GM23338 (cell line): ENCODE results near the gene SARS1.

Source experiments
- CTCF ChIP-seq, 2 experiments: fragments of 200-600 bp in 1 of 2; sonication (generic) in 1 of 2; conservative IDR thresholded peaks; 2 replicates each; pipeline versions ENCODE4 v1.5.1 to v1.6.1; 2016 to 2017; ENCODE audit warnings: antibody characterized with exemption in 2 of 2, low read depth in 2 of 2, mild to moderate bottlenecking in 2 of 2, moderate library complexity in 1 of 2
- POLR2AphosphoS5 ChIP-seq: IDR thresholded peaks from 2 replicates; pipeline ENCODE4 v1.6.1; 2016; ENCODE audit warnings: antibody characterized with exemption, low read depth
- REST ChIP-seq: IDR thresholded peaks from one replicate; pipeline ENCODE4 v1.6.1; 2018; ENCODE audit warnings: antibody characterized with exemption; ENCODE audit not compliant: unreplicated experiment

GRCh38 chr1:109192433-109192832, 21.3 kb upstream of the SARS1 start:
- TF ChIP-seq CTCF (conservative IDR thresholded peaks at IDR 0.05; ENCODE audit: low read depth in 2 of 2) (no peak), REST (no peak), POLR2AphosphoS5 (no peak)
